Fibroblast of mammary gland (primary cell): ENCODE measurements around the gene SMARCC2.
A peak's percentile ranks its signal among the peaks of the same experiment; 100 is the strongest.

Experiments used
- DNase-seq: peaks from one replicate; pipeline ENCODE4 v3.0.0-alpha.2; 2010; ENCODE audit warnings: low read depth
- H3K4me3 ChIP-seq: 2 replicates; pipeline ENCODE4 v1.5.1; 2011; ENCODE audit warnings: low read depth, mild to moderate bottlenecking, low read length, moderate library complexity; ENCODE audit not compliant: control insufficient read depth
- CTCF ChIP-seq: conservative IDR thresholded peaks from 2 replicates; pipeline ENCODE4 v1.5.1; 2011; ENCODE audit warnings: low read depth, low read length, inconsistent platforms; ENCODE audit not compliant: control insufficient read depth, insufficient read depth

Gene SMARCC2

GRCh38 chr12:56158029-56158925 lies 31.0 kb downstream of the SMARCC2 start, which contains the start of gene MYL6:
Gene MYL6 (plus strand): TSS chr12:56158359. CDS start chr12:56158402, 43 bp downstream.
- peak within 1 kb of the TSS; percentile 100 for H3K4me3 ChIP-seq
- peak; percentile 99 for DNase-seq
- TF ChIP-seq CTCF: no peak

GRCh38 chr12:56157201-56158028 lies 31.9 kb downstream of the SMARCC2 start:
- peak; percentile 54 for TF ChIP-seq CTCF
- peak; percentile 78 for DNase-seq
- peak overlapping the region; percentile 100 for H3K4me3 ChIP-seq

GRCh38 chr12:56156464-56157200 lies 32.7 kb downstream of the SMARCC2 start:
- peak overlapping the region; percentile 100 for H3K4me3 ChIP-seq
- peak; percentile 54 for DNase-seq

GRCh38 chr12:56155256-56155845 lies 33.9 kb downstream of the SMARCC2 start:
- H3K4me3 ChIP-seq: no peak overlapping the region
- no peak for DNase-seq
- no peak for TF ChIP-seq CTCF

GRCh38 chr12:56154818-56155217 lies 34.5 kb downstream of the SMARCC2 start:
- no peak overlapping the region for H3K4me3 ChIP-seq

GRCh38 chr12:56154246-56154771 lies 35.0 kb downstream of the SMARCC2 start:
- TF ChIP-seq CTCF: no peak
- H3K4me3 ChIP-seq: no peak overlapping the region
- no peak for DNase-seq

More at GRCh38 chr12:56154818-56155217, 34.5 kb downstream of the SMARCC2 start:
- no peak for TF ChIP-seq CTCF
- no peak for DNase-seq
